Kasumi-1 (cell line): ENCODE data around the gene PLVAP.
"Not testable (repeated sequence)": the region's sequence is repeated elsewhere in the genome, so short reads cannot be mapped to it uniquely, and the experiment has no call there.

Experiments
- DNase-seq, 2 experiments: peaks; one replicate each; lab custom pipeline; 2025; lab: John Stamatoyannopoulos, UW

PLVAP gene

DNA sequence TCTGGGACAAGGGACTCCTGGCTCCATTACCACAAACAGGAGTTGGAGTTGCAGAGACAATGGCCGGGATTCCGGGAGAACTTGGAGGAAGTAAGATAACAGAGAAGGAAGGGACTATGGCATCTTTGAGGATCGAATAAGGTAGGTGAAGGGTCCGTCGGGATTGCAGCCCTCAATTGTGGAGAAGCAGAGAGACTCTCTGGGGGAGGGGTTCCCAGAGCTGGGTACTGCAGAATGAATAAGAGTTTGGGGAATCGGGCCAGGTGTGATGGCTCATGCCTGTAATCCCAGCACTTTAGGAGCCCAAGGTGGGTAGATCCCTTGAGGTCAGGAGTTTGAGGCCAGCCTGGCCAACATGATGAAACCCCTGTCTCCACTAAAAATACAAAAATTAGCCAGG, 24.5 kb upstream of the PLVAP start:
- no peak for DNase-seq

DNA sequence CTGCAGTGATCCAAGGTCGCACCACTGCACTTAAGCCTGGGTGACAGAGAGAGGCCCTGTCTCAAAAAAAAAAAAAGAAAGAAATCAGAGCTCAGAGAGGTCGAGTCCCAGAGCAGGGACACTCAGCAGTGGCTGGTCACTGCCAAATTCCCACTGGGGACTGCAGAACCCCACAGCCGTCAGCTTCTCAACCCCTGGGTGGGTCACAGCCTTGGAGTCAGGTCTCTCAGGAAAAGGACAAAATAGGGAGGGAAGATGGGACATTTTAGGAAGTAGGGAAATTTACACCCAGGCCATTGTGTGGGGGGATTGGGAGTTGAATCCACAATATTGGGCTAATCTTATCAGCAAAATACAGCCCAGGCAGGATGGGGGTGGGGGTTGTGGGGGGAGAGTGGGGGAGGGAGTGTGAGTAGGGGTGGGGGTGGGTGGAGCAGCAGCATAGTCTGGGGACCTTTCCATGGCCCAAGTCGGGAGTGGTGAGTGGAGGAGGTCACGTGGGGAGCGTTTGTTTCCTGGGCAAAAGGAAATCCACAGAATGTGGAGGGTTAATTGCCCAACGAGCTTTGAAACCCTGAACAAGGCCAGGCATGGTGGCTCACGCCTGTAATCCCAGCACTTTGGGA, 21.9 kb upstream of the PLVAP start:
- DNase-seq: peak; percentile 28 to 49

DNA sequence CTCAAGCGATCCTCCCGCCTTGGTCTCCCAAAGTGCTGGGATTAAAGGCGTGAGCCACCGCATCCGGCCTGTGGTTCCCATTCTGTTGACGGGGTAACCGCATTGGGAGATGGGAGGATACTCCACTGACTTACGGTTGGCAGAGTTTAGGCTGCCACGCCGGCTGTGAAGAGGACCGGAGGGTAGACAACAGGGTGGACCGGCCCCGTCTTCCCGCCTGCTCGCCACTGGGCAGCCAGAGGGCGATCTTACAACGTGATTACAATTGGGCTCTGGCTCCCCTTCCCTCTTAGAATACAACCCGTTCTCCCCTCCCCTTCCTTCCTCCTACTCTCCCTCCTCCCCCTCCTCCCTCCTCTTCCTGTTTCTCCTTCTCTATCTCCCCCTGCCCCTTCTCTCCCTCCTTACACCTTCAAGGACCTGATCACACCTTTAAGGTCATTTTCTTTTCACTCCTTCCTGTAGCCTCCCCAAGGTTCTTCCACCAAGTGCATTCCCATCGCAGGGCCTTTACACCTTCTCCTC, 17.8 kb upstream of the PLVAP start:
- DNase-seq: peak; percentile 82 to 84

DNA sequence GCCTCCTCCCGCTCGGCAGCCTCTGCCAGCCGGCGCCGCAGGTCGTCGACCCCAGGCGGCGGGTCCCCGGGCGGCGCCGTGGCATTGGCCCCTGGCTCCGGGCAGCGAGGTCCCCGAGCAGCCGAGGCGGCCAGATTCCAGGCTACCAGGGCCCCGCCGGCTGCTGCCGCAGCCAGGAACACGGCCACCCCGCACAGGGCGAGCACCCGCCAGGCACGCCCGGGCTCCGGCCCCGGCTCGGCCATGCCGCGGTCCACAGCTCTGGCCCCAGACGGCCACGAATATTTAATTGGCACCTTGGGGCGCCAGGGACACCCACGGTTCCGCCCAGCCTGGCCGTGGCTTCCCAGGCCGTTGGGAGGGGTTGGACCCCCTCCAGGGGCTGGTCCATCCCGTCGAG, 16.8 kb upstream of the PLVAP start, which contains the start of gene CCDC194:
CCDC194 (minus strand) TSS at position 283 of the 400 bp plus-strand sequence; CDS start at position 245, 38 bp downstream.
- DNase-seq: no peak

DNA sequence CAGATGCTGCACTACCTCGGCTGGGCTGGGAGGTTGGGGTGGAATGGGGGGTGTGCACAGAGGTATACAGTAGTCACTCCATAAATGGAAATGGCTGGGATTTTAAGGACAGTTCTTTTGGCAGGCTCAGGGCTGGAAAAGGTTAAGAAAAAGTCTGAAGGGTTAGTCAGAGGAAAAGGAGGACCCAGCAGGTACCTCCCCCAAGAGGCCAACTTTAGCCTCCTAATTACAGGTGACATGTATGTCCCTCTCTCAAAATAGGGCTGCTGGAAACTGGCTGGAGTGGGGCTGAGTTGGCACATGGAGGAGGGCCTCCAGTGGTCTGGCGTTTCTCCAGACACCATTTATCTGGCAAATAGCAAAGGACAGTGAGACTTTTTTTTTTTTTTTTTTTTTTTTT, 15.9 kb upstream of the PLVAP start:
- no peak for DNase-seq

DNA sequence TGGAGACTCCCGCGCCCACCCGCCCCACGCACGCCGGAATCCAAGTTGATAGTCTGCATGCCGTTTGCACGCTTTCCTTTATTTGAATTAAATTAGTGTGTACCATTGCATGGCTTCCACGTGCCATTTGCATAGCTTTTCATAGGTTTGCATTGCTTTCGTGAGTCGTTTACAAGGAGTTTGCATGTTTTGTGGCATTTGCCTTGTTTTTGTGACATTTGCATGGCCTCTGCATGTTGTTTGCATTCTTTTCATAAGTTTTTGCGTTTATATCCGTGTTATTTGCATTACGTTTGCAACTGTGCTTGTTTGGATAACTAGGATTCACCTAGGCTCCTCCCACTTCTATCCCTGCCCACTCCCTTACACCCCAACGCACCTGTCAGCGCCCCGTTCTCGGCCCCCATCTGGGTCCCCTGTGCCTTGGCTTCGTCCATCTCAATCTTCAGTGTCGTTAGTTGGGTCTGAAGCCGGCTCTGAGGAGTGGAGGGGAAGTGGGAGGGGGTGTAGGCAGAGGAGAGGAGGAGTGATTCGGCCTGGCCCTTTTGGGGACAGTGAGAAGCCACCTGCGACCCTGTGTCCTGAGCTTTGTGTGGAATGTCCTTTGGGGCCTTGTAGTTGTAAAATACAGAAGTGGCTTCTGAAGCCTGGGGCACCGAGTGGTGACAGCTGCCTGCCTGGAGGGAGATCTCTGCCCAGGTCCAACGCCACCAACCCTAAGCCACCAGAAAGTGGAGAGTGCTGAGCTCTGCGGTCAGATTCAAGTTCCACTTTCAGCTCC, 14.4 kb upstream of the PLVAP start:
- DNase-seq: peak; percentile 63 to 66

DNA sequence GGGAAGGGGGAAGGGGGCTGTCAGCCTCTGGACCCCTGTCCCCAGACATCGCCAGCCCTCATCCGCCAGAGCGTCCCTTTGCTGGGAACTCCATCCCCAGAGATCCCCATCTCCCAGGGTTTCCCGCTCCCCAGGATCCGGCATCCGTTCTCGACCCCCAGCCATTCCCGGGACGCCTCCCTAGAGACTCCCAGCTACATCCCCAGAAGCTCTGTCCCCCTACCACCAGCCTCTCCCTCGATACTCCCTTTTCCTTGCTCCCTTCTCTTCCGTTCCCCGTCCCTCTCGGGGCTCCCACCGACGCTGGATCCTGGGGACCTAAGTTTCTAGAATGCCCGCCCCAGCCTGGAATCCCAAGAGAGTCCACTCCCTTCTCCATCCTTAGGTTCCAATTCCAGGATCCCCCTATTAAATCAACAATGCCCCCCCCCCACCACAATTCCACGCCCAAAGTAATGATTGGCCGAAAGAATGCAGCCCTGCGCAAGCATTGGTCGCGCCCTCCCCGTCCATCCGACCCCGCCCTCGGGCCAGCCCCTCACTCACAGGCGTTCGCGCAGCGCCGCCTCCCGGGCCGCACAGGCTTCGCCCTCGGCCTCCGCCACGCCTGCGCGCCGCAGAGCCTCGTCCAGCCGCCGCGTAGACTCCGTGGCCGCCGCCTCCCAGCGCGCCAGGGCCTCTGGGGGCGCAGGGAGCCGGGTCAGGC, 13.7 kb upstream of the PLVAP start:
- peak; percentile 84 to 91 for DNase-seq

DNA sequence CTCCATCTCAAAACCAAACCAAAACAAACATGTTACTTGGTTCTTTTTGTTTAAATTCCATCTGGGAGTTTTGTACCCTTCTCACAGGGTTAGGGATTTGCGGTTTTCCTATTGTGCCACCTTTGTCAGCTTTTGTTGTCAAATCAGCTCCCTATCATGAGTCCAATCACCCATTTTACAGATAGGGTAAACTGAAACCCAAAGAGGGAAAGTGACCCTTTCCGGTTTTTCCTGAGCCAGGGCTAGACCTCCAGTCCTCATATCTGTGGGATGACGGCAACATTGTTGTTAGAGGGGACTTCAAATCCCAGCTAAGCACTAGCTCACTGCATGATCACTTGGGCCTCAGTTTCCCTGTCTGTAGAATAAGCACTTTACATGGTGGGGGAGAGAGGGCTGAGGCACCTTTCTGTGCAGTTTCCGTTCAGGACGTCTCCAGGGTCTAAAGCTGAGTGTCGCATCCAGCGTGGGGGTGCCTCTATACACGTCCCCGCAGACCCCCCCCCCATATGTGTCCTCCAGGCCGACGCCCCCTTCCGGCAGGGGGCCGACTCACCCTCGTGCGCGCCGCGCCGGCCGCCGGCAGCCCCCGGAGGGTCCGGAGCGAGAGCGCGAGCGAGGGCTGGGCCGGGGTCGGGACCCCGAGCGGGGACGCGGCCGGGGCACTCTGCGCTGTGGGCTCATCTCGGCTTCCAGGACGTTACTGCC, 13.0 kb upstream of the PLVAP start:
- DNase-seq: no peak

DNA sequence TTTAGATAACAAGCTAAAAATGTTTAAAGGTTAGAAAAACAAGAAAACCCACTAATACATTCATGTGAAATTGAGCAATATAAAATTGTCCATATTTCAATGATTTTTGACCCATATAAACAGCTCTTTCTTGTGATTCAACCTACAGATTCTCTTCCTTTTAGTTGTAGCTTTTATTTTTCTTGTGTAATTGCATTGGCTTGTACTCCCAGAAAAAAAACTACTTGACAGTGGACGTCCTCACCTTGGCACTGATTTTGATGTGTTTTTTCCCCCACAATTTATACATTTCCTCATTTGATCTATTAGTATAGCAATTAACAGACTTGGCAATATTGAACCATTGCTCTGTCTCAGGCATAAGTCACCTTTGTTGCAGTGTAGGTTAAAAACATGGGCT, 12.1 kb upstream of the PLVAP start:
- no peak for DNase-seq

DNA sequence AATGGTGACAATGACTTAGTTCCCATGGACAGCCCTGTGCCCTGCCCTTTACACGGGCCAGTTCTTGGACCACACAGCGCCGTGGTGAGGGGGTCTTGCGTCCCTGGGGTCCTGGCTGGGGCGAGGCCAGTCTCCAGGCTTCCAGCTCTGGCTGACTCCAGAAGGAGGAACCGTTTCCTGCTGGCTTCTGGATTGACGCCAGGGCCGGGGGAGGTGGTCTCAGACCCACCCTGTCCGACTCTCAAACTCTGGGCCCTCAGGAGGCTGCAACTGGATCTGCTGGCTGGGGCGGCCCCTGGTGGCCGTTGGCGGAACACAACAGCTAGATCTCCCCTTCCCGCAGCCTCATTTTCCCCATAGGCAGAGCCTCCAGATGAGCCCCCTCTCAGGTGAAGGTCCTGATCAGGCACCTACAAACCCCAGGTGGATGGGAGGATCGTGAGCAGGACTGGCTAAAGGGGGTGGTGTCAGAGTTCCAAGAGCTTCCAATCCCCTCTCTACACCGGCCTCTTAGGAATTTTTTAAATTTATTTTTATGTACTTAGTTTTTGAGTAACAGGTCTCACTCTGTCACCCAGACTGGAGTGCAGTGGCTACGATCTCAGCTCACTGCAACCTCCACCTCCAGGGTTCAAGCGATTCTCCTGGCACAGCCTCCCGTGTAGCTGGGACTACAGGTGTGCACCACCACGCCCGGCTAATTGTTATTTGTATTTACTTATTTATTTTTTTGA, 8.9 kb upstream of the PLVAP start:
- DNase-seq: peak; percentile 57 to 63

DNA sequence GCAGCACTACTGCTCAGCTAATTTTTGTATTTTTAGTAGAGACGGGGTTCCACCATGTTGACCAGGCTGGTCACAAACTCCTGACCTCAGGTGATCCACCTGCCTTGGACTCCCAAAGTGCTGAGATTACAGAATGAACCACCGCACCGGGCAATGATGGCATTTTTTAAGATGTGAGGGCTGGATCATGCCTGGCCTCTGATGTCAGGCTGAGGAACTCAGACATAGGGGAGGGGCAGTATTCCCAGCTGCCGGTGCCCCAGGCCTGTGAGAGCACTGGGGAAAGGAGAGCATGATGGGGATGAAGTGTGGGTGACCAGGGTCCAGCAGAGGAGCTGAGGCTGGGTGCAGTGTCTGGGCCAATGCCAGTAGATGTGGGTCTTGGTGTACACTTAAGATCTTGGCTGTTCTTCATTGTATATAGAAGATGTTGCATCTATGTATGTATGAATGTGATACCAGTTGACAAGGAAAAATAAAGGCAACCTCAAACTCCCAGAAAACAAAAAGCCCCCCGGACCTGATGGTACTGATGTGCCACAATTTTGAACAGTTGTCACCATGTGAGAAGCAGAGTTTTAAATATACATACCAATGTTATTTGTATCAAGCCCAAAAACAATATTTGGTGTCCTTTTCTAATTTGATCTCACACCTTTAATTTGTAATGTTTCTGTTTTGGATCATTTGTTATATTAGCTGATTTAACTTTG, 3.4 kb upstream of the PLVAP start:
- no peak for DNase-seq

DNA sequence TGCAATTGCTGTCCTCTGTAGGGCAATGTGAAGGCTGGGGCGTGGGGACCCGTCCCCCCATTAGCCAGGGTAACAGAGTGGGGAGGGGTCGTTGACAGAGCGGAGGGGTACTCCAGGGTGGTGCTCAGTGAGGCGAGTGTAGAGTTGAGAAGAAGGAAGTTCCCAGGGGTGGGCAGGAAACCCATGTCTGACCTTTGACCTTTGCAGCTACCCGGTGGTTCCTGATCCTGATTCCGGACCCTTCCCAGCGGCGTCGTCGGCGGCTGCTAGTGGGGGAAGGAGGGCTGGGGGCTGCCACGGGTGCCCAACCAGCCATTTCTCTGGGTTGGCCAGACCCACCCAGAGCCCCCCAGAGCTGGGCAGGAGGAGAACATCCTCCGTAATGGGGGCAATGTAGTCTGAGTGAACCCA, 2.1 kb upstream of the PLVAP start:
- no peak for DNase-seq

DNA sequence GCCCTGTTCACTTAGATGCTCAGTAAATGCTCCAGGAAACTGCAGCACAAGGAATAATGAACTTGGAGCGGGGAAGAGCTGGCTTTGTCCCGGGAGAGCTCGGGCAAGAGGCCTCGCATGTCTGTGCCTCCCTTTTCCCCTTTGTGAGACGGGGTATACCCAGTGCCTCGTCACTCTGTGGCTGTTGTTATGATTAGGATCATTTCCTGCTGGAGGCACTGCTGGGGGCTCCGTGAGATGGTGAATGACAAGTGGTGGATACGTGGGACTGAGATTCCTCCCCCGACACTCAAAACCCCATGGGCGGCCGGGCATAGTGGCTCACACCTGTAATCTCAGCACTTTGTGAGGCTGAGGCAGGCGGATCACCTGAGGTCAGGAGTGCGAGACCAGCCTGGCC, 1.1 kb upstream of the PLVAP start:
- DNase-seq: no peak

DNA sequence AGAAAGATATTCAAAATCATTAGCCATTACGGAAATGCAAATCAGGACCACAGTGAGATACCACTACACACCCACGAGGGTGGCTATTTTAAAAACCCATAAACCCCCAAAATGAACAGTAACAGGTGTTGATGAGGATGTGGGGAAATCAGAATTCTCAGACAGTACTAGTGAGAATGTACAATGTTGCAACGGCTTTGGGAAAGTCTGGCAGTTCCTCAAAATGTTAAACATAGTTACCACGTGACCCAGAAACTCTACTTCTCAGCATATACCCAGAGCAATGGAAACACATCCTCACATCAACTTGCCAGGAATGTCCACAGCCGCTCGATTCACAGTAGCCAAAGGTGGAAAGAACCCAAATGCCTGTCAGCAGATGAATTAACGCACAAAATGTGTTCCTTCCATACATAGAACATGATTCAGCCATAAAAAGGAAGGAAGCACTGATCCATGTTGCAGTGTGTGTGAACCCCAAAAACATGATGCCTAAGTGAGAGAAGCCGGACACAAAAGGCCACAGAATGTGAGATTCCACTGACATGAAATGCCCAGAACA, 7.0 kb downstream of the PLVAP start:
- DNase-seq: peak; percentile 83 to 87

DNA sequence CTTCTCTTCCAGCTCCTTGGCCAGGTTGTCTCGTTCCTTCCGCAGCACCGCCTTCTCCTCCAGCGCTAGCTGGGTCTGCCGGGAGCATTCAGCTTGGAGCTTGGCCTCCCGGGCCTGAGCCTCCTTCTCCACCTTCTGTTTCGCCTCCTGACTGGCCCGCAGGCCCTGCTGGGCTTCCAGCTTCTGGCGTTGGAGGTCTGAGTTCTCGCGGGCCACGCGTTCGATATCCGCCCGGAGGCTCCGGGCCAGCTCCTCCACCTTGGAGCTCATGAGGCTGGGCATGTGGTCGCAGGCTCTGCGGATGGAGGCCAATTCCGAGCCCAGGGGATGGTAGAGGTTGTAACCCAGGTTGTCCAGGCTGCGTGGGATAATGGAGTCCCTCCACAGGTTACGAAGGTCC, 11.8 kb downstream of the PLVAP start:
- no peak for DNase-seq

DNA sequence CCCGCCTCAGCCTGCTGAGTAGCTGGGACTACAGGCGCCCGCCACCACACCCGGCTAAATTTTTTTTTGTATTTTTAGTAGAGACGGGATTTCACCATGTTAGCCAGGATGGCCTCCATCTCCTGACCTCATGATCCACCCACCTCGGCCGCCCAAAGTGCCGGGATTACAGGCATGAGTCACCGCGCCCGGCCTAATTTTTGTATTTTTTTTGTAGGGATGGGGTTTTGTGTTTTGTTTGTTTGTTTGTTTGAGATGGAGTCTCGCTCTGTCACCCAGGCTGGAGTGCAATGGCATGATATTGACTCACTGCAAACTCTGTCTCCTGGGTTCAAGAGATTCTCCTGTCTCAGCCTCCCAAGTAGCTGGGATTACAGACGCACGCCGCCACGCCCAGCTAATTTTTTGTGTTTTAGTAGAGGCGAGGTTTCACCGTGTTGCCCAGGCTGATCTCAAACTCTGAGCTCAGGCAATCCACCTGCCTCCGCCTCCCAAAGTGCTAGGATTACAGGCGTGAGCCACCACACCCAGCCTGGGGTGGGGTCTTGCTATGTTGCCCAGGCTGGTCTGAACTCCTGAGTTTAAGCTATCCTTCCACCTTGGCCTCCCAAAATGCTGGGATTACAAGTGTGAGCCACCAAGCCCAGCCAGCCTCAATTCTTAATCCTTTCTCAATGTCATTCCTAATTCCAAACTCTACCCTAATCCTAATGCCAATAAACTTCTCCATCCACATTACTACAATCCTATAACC, 13.1 kb downstream of the PLVAP start:
- not testable (repeated sequence) for DNase-seq

DNA sequence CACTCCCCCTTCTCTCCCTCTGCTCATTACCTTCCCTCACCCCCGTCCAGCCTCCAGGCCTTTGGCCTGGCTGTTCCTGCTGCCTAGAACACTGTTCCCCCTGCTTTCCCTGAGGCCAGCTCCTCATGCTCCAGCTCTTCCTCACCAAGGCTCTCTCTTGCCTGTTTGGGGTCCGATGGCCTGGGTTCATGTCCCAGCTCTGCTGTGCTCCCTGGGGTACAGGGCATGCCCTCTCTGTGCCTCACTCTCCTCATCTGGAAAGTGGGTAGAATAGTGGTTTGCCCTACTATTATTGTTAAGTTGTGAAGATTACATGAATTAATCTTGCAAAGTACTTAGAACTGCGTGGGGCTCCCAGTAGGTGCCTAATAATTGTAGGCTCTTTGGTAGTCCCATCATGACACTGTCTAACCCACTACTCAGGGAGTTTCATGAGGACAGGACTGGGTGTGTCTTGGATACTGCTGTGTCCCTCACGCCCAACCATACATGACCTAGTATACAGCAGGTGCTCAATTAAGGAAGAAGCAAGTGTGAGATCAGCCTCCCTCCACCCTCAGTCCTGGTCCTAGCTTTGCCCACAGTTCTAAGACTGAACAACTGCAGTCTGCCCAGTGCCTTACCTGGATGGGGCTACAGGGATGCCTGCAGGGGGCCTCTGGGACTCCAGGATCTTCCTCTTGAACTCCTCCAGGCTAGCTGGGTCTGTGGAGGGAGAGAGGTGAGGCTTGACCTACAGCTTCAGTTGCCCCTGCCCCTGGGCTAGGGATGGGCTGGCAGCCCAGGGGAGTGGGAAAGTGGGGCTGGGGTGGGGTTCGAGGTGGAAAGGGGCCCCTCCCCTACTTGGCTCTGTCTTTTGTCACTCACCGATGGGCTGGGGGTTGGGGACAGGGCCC, 17.0 kb downstream of the PLVAP start:
- no peak for DNase-seq

DNA sequence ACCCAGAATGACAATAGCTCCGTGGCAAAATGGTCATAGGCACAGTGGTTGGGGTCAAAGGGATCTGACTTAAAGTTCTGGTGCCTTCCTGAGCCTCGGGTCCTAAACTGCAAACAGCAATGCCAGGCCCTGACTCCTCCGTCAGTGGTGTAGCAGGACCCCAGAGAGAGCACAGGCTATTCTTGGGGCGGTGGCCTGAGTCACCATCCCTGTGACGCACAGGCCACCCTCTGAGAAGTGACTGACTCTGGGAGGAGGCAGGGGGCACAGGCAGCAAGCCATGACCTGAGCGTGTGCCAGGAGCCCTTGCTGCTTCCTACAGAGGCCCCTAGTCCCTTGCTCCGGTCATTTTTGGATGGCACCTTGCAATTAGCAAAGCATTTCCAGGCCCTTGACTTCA, 18.7 kb downstream of the PLVAP start:
- DNase-seq: no peak

DNA sequence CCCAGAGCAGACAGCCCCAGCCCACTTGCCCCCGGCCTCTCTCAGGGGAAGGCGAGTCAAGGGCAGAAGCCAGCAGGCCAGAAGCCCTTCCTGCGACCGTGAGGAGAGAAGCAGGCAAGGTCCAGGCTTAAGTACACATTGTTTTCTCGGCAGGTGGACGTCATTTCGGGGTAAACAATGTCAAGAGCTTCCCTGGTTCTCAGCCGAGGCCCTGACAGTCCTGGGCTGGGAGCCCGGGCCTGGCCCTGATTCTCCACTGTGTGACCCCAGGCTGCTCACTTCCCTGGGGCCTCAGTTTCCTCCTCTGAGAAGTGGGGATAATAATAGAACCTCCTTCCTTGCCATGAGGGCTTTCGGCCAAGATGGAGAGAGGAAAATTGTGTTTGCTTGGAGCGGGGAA, 19.4 kb downstream of the PLVAP start:
- no peak for DNase-seq
